Loucy (cell line): ENCODE results near the gene NR1H3.

Experiments
- CTCF ChIP-seq: fragments of 200-600 bp; sonication (generic); conservative IDR thresholded peaks from 2 replicates; pipeline ENCODE4 v1.5.1; 2014; ENCODE audit warnings: mild to moderate bottlenecking, antibody characterized with exemption, low read length
- EZH2phosphoT487 ChIP-seq: fragments of 200-600 bp; IDR thresholded peaks from 2 replicates; pipeline ENCODE4 v1.6.1; 2018; ENCODE audit warnings: antibody characterized with exemption, mild to moderate bottlenecking, moderate library complexity, borderline replicate concordance

- no peak for TF ChIP-seq CTCF
- no peak for TF ChIP-seq EZH2phosphoT487
Measured at GRCh38 chr11:47284151-47284550, 26.4 kb downstream of the NR1H3 start.
